ENCODE measurements around the gene MAN1C1.
A peak's percentile ranks its signal among the peaks of the same experiment; 100 is the strongest.
"Not testable (repeated sequence)": the region's sequence is repeated elsewhere in the genome, so short reads cannot be mapped to it uniquely, and the experiment has no call there.

MAN1C1 gene

GRCh38 chr1:25636141-25636540, 19.6 kb downstream of the MAN1C1 start:
- not testable (repeated sequence) for DNase-seq

GRCh38 chr1:25640646-25641328, 24.2 kb downstream of the MAN1C1 start:
- DNase-seq: no peak

- no peak for DNase-seq
These were observed 24.7 kb downstream of the MAN1C1 start for GRCh38 chr1:25641329-25641725.

GRCh38 chr1:25641931-25642573, 25.5 kb downstream of the MAN1C1 start:
- no peak for DNase-seq

- peak; percentile 80 for DNase-seq
These were observed 26.1 kb downstream of the MAN1C1 start for GRCh38 chr1:25642574-25643108.

GRCh38 chr1:25643929-25644328, 27.3 kb downstream of the MAN1C1 start:
- no peak for DNase-seq

GRCh38 chr1:25644962-25645361, 28.4 kb downstream of the MAN1C1 start:
- DNase-seq: no peak

GRCh38 chr1:25645637-25646400, 29.2 kb downstream of the MAN1C1 start:
- no peak for DNase-seq

- no peak for DNase-seq
These were observed 30.5 kb downstream of the MAN1C1 start for GRCh38 chr1:25647106-25647505.

GRCh38 chr1:25647863-25648262, 31.3 kb downstream of the MAN1C1 start:
- DNase-seq: no peak

GRCh38 chr1:25648681-25649440, 32.3 kb downstream of the MAN1C1 start:
- DNase-seq: no peak

GRCh38 chr1:25649505-25650288, 33.1 kb downstream of the MAN1C1 start:
- DNase-seq: no peak

GRCh38 chr1:25650289-25650576, 33.6 kb downstream of the MAN1C1 start:
- no peak for DNase-seq

- no peak for DNase-seq
These were observed 34.5 kb downstream of the MAN1C1 start for GRCh38 chr1:25651036-25651640.

GRCh38 chr1:25651824-25652741, 35.5 kb downstream of the MAN1C1 start:
- DNase-seq: no peak

- no peak for DNase-seq
These were observed 37.0 kb downstream of the MAN1C1 start for GRCh38 chr1:25653558-25653957.

GRCh38 chr1:25654109-25654660, 37.6 kb downstream of the MAN1C1 start:
- no peak for DNase-seq

- no peak for DNase-seq
These were observed 40.7 kb downstream of the MAN1C1 start for GRCh38 chr1:25657121-25657882.

Data from CD4-positive, alpha-beta T cell treated with Interleukin-15 for 1 hour (primary cell).